ENCODE results near the gene GPR17.
A peak's percentile ranks its signal among the peaks of the same experiment; 100 is the strongest.

The GPR17 gene

DNA sequence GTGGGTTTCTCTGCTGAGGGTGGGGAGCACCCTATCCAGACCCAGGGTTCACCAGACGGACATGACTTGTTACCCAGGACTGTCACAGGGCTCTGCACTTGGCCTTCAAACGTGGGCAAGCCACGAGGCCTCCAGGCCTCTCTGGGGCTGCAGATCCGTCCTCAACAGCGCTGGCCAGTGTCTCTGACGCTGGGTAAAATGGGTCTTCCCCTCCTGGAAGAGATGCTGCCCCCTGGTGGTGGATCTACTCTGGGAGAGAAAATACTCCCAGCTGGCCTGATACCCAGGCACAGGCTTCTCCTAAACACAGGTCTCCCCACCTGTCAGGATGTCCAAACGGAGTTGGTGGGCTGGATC is 3.7 kb downstream of the GPR17 start:
- no peak overlapping the region for H3K4me3 ChIP-seq (ENCODE audit: low read depth, low read length)
- DNase-seq (ENCODE audit: low read depth) = peak; percentile 89
- TF ChIP-seq, protein P1, sequence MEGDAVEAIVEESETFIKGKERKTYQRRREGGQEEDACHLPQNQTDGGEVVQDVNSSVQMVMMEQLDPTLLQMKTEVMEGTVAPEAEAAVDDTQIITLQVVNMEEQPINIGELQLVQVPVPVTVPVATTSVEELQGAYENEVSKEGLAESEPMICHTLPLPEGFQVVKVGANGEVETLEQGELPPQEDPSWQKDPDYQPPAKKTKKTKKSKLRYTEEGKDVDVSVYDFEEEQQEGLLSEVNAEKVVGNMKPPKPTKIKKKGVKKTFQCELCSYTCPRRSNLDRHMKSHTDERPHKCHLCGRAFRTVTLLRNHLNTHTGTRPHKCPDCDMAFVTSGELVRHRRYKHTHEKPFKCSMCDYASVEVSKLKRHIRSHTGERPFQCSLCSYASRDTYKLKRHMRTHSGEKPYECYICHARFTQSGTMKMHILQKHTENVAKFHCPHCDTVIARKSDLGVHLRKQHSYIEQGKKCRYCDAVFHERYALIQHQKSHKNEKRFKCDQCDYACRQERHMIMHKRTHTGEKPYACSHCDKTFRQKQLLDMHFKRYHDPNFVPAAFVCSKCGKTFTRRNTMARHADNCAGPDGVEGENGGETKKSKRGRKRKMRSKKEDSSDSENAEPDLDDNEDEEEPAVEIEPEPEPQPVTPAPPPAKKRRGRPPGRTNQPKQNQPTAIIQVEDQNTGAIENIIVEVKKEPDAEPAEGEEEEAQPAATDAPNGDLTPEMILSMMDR (conservative IDR thresholded peaks at IDR 0.05; ENCODE audit: low read depth, low read length) = peak; percentile 89

DNA sequence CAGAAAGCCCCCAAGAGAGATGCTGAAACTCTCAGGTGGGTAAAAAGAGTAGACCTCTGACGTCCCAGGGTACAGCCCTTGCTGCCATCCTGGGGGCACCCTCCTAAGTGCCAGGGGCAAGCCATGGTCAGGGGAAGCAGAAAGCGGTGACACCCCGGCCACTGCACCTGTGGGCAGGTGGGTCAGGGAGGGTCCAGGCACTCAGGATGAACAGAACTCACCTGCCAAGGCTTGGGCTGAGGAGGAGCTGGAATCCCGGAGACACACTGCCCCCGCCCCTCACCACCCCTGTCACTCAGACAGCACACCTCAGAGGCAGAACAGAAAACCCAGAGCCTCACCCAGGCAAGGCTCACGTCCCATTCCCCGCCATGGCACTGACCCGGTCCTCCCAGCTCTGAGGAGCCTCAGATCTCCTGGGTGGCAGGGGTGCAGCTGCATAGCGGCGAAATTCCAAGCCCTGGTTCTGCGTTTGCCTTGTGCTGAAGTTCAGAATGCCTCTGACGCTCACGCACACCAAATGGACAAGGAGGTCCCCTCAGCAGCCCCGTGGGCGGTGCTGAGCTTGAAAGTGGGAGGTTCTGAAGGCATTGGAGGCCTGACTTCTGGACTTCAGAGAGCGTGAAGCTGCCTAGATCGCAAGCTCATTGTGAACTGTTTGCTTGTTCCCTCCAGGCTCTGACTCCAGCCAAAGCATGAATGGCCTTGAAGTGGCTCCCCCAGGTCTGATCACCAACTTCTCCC is 4.3 kb downstream of the GPR17 start:
- no peak for DNase-seq (ENCODE audit: low read depth)
- no peak overlapping the region for H3K4me3 ChIP-seq (ENCODE audit: low read depth, low read length)
- TF ChIP-seq, protein P1 (conservative IDR thresholded peaks at IDR 0.05; ENCODE audit: low read depth, low read length) = no peak

DNA sequence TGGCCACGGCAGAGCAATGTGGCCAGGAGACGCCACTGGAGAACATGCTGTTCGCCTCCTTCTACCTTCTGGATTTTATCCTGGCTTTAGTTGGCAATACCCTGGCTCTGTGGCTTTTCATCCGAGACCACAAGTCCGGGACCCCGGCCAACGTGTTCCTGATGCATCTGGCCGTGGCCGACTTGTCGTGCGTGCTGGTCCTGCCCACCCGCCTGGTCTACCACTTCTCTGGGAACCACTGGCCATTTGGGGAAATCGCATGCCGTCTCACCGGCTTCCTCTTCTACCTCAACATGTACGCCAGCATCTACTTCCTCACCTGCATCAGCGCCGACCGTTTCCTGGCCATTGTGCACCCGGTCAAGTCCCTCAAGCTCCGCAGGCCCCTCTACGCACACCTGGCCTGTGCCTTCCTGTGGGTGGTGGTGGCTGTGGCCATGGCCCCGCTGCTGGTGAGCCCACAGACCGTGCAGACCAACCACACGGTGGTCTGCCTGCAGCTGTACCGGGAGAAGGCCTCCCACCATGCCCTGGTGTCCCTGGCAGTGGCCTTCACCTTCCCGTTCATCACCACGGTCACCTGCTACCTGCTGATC is 4.9 kb downstream of the GPR17 start:
- no peak for DNase-seq (ENCODE audit: low read depth)
- no peak overlapping the region for H3K4me3 ChIP-seq (ENCODE audit: low read depth, low read length)
- TF ChIP-seq, protein P1 (conservative IDR thresholded peaks at IDR 0.05; ENCODE audit: low read depth, low read length) = no peak

DNA sequence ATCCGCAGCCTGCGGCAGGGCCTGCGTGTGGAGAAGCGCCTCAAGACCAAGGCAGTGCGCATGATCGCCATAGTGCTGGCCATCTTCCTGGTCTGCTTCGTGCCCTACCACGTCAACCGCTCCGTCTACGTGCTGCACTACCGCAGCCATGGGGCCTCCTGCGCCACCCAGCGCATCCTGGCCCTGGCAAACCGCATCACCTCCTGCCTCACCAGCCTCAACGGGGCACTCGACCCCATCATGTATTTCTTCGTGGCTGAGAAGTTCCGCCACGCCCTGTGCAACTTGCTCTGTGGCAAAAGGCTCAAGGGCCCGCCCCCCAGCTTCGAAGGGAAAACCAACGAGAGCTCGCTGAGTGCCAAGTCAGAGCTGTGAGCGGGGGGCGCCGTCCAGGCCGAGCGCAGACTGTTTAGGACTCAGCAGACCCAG is 5.4 kb downstream of the GPR17 start:
- no peak for DNase-seq (ENCODE audit: low read depth)
- H3K4me3 ChIP-seq (ENCODE audit: low read depth, low read length) = no peak overlapping the region
- TF ChIP-seq, protein P1 (conservative IDR thresholded peaks at IDR 0.05; ENCODE audit: low read depth, low read length) = no peak

DNA sequence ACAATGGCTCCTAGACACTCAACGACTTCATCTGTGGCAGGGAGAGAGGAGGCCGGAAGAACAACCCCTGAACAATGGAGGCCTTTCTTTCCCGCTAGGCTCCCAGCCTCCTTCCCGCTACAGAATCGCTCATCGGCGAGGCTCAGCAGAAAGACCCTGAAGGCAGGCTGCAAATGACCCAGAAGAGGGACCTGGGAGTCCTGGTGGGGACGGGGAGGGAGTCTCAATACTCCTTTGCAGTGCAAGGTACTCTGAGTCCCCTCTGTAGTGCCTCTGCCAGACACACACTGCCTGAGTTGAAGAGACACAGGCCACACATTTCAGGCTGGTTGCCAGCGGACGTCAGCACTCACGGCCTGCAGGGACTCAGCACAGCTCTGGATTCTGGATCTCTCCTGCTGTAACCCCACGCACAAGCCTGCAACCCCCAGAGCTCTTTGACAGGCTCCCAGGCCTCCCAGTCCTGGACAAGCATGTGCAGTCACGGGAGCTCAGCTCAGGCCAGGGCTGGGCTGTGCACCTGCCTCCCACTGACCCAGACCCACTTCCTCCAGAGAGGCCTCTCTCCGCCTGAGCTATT is 6.1 kb downstream of the GPR17 start:
- DNase-seq (ENCODE audit: low read depth) = no peak
- no peak overlapping the region for H3K4me3 ChIP-seq (ENCODE audit: low read depth, low read length)
- TF ChIP-seq, protein P1 (conservative IDR thresholded peaks at IDR 0.05; ENCODE audit: low read depth, low read length) = no peak

DNA sequence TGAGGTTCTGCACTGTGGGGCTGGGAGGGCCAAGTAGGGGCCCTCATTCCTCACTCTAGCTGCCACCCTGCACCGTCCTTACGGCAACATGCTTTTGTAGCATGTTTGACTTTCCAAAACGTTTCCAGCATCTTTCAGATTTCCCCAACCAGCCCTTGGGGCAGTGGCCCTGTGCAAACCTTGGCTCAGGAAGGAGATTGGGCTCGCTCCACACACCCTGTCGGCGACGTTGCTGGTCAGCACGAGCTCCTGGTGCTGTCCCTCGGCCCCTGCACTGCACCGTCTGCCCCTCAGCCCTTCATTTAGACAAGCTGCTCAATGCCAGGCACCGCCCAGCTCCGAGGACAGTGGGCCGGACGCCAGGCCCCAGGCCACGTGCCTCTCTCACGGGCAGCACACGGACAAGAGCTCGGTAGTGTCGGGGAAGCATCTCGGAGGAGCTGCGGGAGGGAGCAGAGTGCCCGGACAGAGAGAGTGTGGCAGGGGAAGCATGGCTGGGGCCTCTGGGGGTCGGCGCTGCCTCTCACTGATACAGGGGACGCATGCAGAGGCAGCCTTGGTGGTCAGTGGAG is 6.9 kb downstream of the GPR17 start:
- no peak for DNase-seq (ENCODE audit: low read depth)
- no peak overlapping the region for H3K4me3 ChIP-seq (ENCODE audit: low read depth, low read length)
- TF ChIP-seq, protein P1 (conservative IDR thresholded peaks at IDR 0.05; ENCODE audit: low read depth, low read length) = no peak
